Esophagus muscularis mucosa (tissue), 3 donors: ENCODE results near the gene PARP12.

ENCODE experiments used
- EP300 ChIP-seq: sonication (generic); formaldehyde crosslinking; IDR thresholded peaks from one replicate; pipeline ENCODE4 v1.6.1; 2017; ENCODE audit warnings: antibody characterized with exemption
- TF ChIP-seq, protein P1 (sequence below), 3 experiments: fragments of 200-600 bp in 2 of 3; fragments of 450-650 bp in 1 of 3; sonication (generic) in 2 of 3; IDR thresholded peaks; one replicate each; pipeline ENCODE4 v1.5.1; 2017 to 2019; ENCODE audit warnings: antibody characterized with exemption in 3 of 3, mild to moderate bottlenecking in 2 of 3, moderate library complexity in 1 of 3

GRCh38 chr7:140045697-140046096, 17.1 kb downstream of the PARP12 start:
- no peak for TF ChIP-seq EP300
- TF ChIP-seq, protein P1, sequence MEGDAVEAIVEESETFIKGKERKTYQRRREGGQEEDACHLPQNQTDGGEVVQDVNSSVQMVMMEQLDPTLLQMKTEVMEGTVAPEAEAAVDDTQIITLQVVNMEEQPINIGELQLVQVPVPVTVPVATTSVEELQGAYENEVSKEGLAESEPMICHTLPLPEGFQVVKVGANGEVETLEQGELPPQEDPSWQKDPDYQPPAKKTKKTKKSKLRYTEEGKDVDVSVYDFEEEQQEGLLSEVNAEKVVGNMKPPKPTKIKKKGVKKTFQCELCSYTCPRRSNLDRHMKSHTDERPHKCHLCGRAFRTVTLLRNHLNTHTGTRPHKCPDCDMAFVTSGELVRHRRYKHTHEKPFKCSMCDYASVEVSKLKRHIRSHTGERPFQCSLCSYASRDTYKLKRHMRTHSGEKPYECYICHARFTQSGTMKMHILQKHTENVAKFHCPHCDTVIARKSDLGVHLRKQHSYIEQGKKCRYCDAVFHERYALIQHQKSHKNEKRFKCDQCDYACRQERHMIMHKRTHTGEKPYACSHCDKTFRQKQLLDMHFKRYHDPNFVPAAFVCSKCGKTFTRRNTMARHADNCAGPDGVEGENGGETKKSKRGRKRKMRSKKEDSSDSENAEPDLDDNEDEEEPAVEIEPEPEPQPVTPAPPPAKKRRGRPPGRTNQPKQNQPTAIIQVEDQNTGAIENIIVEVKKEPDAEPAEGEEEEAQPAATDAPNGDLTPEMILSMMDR (IDR thresholded peaks at IDR 0.05), result no peak
